ENCODE results near the gene UQCRFS1. TPM values are rescaled to one million over a fixed set of nuclear protein-coding genes. Genes with fewer than 3 reads are reported as not detected.

Gene UQCRFS1
- total and polyA plus RNA-seq, 9 donors = 19.3 to 37.7 (median 23.8) TPM

DNA sequence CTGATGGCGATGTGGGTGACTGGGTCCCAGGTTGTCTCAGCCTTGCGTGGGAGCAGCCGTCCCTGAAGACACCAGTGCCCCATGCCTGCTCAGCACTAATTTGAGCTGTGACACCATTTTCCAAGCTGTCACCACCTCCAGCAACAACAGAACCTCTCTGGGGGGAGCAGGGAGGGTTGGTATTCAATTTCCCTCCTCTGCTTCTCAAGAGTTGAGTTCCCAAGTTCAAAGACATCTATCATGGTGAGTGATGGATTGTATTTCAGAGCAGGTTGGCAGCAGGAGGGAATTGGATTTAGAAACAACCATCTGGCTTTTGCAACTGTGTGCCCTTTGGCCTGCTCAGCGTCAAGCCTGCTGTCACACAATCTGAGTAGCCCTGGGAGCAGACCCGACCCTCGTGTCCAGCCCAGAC lies 46.9 kb upstream of the UQCRFS1 start:
- no peak for DNase-seq
- Histone ChIP-seq H3K4me3 (no peak overlapping the region), H3K9me3 (no peaks in the 10 kb centered on the region), H3K27me3 (no peaks in the 10 kb centered on the region), H3K36me3 (no peaks in the 10 kb centered on the region), H3K4me1 (ENCODE audit: insufficient read depth) (no peaks in the 10 kb centered on the region), H3K27ac (no peak overlapping the region)
- TF ChIP-seq, protein P1, sequence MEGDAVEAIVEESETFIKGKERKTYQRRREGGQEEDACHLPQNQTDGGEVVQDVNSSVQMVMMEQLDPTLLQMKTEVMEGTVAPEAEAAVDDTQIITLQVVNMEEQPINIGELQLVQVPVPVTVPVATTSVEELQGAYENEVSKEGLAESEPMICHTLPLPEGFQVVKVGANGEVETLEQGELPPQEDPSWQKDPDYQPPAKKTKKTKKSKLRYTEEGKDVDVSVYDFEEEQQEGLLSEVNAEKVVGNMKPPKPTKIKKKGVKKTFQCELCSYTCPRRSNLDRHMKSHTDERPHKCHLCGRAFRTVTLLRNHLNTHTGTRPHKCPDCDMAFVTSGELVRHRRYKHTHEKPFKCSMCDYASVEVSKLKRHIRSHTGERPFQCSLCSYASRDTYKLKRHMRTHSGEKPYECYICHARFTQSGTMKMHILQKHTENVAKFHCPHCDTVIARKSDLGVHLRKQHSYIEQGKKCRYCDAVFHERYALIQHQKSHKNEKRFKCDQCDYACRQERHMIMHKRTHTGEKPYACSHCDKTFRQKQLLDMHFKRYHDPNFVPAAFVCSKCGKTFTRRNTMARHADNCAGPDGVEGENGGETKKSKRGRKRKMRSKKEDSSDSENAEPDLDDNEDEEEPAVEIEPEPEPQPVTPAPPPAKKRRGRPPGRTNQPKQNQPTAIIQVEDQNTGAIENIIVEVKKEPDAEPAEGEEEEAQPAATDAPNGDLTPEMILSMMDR (IDR thresholded peaks at IDR 0.05) = no peak
- TF ChIP-seq EP300 (IDR thresholded peaks at IDR 0.05) = no peak
- TF ChIP-seq POLR2A (IDR thresholded peaks at IDR 0.05) = no peak
- intact Hi-C loops (cut with DNase I) = no loop called here
- 33 to 60% (median 45%) methylated on average over 6 of the region's 6 CpGs for WGBS, 3 donors

- WGBS, 3 donors = 60 to 75% (median 66%) methylated on average over 3 of the region's 3 CpGs
- Histone ChIP-seq H3K27me3 (no peaks in the 10 kb centered on the region), H3K4me3 (no peak overlapping the region)
Measured at GRCh38 chr19:29259153-29259552, 46.2 kb upstream of the UQCRFS1 start.

GRCh38 chr19:29256516-29256915 lies 43.6 kb upstream of the UQCRFS1 start:
- Histone ChIP-seq H3K36me3 (no peaks in the 10 kb centered on the region), H3K27ac (no peak overlapping the region), H3K4me3 (no peak overlapping the region), H3K27me3 (no peaks in the 10 kb centered on the region), H3K4me1 (ENCODE audit: insufficient read depth) (no peaks in the 10 kb centered on the region), H3K9me3 (no peaks in the 10 kb centered on the region)
- TF ChIP-seq POLR2A (IDR thresholded peaks at IDR 0.05) = no peak
- no peak for TF ChIP-seq EP300 (IDR thresholded peaks at IDR 0.05)
- TF ChIP-seq, protein P1 (IDR thresholded peaks at IDR 0.05) = no peak
- no peak for DNase-seq
- 17 to 47% (median 45%) methylated on average over 2 of the region's 2 CpGs for WGBS, 3 donors
- intact Hi-C loops (cut with DNase I) = no loop called here

More at GRCh38 chr19:29259153-29259552, 46.2 kb upstream of the UQCRFS1 start:
- no peak for DNase-seq
- intact Hi-C loops (cut with DNase I) = no loop called here
- no peak for TF ChIP-seq POLR2A (IDR thresholded peaks at IDR 0.05)
- TF ChIP-seq, protein P1 (IDR thresholded peaks at IDR 0.05) = no peak
- no peak for TF ChIP-seq EP300 (IDR thresholded peaks at IDR 0.05)
- Histone ChIP-seq H3K9me3 (no peaks in the 10 kb centered on the region), H3K4me1 (ENCODE audit: insufficient read depth) (no peaks in the 10 kb centered on the region), H3K36me3 (no peaks in the 10 kb centered on the region), H3K27ac (no peak overlapping the region)

DNA sequence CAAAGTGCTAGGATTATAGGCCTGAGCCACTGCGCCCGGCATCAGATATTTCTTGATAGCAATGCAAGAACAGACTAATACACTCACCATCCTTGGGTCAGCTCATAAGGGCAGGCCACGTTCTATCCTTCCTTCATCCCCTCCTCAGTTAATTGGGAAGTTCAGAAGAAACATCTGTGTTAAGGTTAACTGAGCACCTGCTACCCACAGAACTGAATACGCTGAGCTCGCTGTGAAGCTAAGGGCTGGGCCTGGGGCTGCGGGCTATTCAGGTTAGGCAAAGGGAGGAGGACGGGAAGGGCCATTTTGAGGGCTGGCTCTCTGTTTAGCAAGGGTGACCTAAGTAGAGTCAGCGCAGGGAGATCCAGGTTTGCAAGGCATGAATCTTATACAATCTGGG lies 43.0 kb upstream of the UQCRFS1 start:
- TF ChIP-seq, protein P1 (IDR thresholded peaks at IDR 0.05) = no peak
- TF ChIP-seq EP300 (IDR thresholded peaks at IDR 0.05) (no peak), POLR2A (IDR thresholded peaks at IDR 0.05) (no peak)
- no peaks in the 10 kb centered on the region for H3K9me3 ChIP-seq
- WGBS, 3 donors = 88 to 94% (median 93%) methylated on average over 8 of the region's 8 CpGs
- intact Hi-C loops (cut with DNase I) = no loop called here
- no peak for DNase-seq
- H3K27me3 ChIP-seq = no peaks in the 10 kb centered on the region
- no peak overlapping the region for H3K27ac ChIP-seq
- no peaks in the 10 kb centered on the region for H3K4me1 ChIP-seq (ENCODE audit: insufficient read depth)
- H3K4me3 ChIP-seq = no peak overlapping the region
- no peaks in the 10 kb centered on the region for H3K36me3 ChIP-seq

All from ovary (tissue), 9 donors.